T-helper 17 cell (primary cell): ENCODE measurements around the gene TSNAXIP1. TPM values are rescaled to one million over a fixed set of nuclear protein-coding genes. Genes with fewer than 3 reads are reported as not detected.

ENCODE experiments used
- ATAC-seq: fragments of 150-1000 bp; cut with Tn5 transposase; 2 replicates; pipeline ENCODE4 v1.10.0; 2021; ENCODE audit warnings: mild to moderate bottlenecking, moderate library complexity
- DNase-seq, 3 donors: peaks; one replicate each; pipeline versions ENCODE4 v3.0.0 to v3.0.0-alpha.2; 2020 to 2021
- H3K9me3 ChIP-seq: one replicate; pipeline ENCODE4 v1.7.0; 2013; ENCODE audit warnings: low read length, mild to moderate bottlenecking; ENCODE audit not compliant: control insufficient read depth, poor library complexity, severe bottlenecking
- H3K27ac Mint-ChIP-seq: one replicate; pipeline ENCODE4 v1.8.0; 2022; ENCODE audit warnings: mild to moderate bottlenecking, moderate library complexity, mixed read lengths
- H3K27me3 Mint-ChIP-seq: one replicate; pipeline ENCODE4 v1.8.0; 2022; ENCODE audit warnings: mixed read lengths
- H3K36me3 Mint-ChIP-seq: one replicate; pipeline ENCODE4 v1.8.0; 2022; ENCODE audit warnings: low read depth, mixed read lengths
- H3K4me1 Mint-ChIP-seq: one replicate; pipeline ENCODE4 v1.8.0; 2022; ENCODE audit warnings: mild to moderate bottlenecking, mixed read lengths
- H3K4me3 Mint-ChIP-seq: one replicate; pipeline ENCODE4 v1.8.0; 2022; ENCODE audit warnings: mild to moderate bottlenecking, moderate library complexity, mixed read lengths
- total RNA-seq, 4 donors: library from RNA in 2 of 4; stranded (reverse) in 2 of 4; gene quantifications; one replicate each; pipeline ENCODE4 v1.2.3 and lab custom pipeline; 2022 to 2026

The TSNAXIP1 gene
- total RNA-seq, 2 donors from 2014 or later: 0.62 to 0.63 TPM

- Mint-ChIP-seq H3K36me3 (no peaks in the 10 kb centered on the region), H3K4me1 (peaks cover 44% of the 10 kb centered on the region), H3K27me3 (no peaks in the 10 kb centered on the region), H3K4me3 (peak overlapping the region; percentile 92), H3K27ac (peak overlapping the region; percentile 95)
- DNase-seq: no peak
- ATAC-seq: no peak
- no peaks in the 10 kb centered on the region for H3K9me3 ChIP-seq
Observed at GRCh38 chr16:67846063-67846319, 39.3 kb downstream of the TSNAXIP1 start.

GRCh38 chr16:67846320-67847063 lies 39.8 kb downstream of the TSNAXIP1 start, which contains the start of gene NUTF2:
Gene NUTF2, plus strand, starts transcription at chr16:67846933. Its CDS starts 18,198 bp downstream, at chr16:67865131.
- H3K9me3 ChIP-seq: no peaks in the 10 kb centered on the region
- Mint-ChIP-seq H3K27me3 (no peaks in the 10 kb centered on the region), H3K4me3 (peak within 1 kb of the TSS; percentile 92), H3K4me1 (peaks cover 44% of the 10 kb centered on the region), H3K27ac (peak within 1 kb of the TSS; percentile 95), H3K36me3 (no peaks in the 10 kb centered on the region)
- ATAC-seq: peak; percentile 74
- peak; percentile 90 to 95 (median 91) for DNase-seq

- H3K36me3 Mint-ChIP-seq: no peaks in the 10 kb centered on the region
- peak; percentile 57 for ATAC-seq
- H3K4me1 Mint-ChIP-seq: peaks cover 40% of the 10 kb centered on the region
- no peaks in the 10 kb centered on the region for H3K27me3 Mint-ChIP-seq
- H3K9me3 ChIP-seq: no peaks in the 10 kb centered on the region
- peak within 1 kb of the TSS; percentile 95 for H3K27ac Mint-ChIP-seq
- peak within 1 kb of the TSS; percentile 92 for H3K4me3 Mint-ChIP-seq
- DNase-seq: peak in 1 of 3 donors; percentile 53
Observed at GRCh38 chr16:67847064-67847861, 40.6 kb downstream of the TSNAXIP1 start, which contains the start of gene CENPT. Gene CENPT, minus strand, starts transcription at chr16:67847693. Its CDS starts 13,834 bp downstream, at chr16:67833859.

GRCh38 chr16:67848118-67848517 lies 41.4 kb downstream of the TSNAXIP1 start:
- no peak for ATAC-seq
- no peaks in the 10 kb centered on the region for H3K27me3 Mint-ChIP-seq
- H3K36me3 Mint-ChIP-seq: no peaks in the 10 kb centered on the region
- peak overlapping the region; percentile 95 for H3K27ac Mint-ChIP-seq
- DNase-seq: no peak
- no peaks in the 10 kb centered on the region for H3K9me3 ChIP-seq
- peak overlapping the region; percentile 92 for H3K4me3 Mint-ChIP-seq
- H3K4me1 Mint-ChIP-seq: peaks cover 34% of the 10 kb centered on the region

DNA sequence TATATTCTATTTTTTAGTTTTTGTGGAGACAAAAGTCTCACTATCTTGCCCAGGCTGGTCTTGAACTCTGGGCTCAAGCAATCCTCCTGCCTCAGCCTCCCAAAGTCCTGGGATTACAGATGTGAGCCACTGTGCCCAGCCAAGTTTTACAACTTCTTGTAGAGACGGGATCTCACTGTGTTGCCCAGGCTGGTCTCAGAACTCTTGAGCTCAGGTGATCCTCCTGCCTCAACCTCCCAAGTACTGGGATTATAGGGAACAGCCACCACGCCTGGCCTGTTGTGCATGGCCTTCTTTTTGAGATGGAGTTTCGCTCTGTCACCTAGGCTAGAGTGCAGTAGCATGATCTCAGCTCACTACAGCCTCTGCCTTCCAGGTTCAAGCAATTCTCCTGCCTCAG lies 47.0 kb downstream of the TSNAXIP1 start:
- Mint-ChIP-seq H3K27ac (peak overlapping the region; percentile 86), H3K36me3 (no peaks in the 10 kb centered on the region), H3K4me1 (peaks cover 36% of the 10 kb centered on the region), H3K4me3 (no peak overlapping the region), H3K27me3 (no peaks in the 10 kb centered on the region)
- no peak for ATAC-seq
- no peak for DNase-seq
- H3K9me3 ChIP-seq: no peaks in the 10 kb centered on the region

DNA sequence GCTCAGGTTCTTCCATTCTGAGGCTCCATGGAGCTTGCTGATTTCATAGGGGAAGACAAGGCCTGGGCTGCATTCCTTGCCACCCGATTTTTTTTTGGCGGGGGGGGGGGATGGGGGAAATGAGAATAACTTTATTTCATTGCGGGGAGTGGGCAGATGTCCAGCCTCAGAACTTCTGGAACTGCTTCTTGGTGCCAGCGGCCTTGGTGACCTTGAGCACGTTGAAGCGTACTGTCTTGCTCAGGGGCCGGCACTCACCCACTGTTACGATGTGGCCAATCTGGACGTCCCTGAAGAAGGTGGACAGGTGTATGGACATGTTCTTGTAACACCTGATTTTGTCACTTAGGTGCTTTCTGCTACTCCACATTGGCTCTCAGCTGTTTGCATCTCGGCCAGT lies 49.1 kb downstream of the TSNAXIP1 start:
- Mint-ChIP-seq H3K27ac (peak overlapping the region; percentile 92), H3K4me1 (peaks cover 31% of the 10 kb centered on the region)

DNA sequence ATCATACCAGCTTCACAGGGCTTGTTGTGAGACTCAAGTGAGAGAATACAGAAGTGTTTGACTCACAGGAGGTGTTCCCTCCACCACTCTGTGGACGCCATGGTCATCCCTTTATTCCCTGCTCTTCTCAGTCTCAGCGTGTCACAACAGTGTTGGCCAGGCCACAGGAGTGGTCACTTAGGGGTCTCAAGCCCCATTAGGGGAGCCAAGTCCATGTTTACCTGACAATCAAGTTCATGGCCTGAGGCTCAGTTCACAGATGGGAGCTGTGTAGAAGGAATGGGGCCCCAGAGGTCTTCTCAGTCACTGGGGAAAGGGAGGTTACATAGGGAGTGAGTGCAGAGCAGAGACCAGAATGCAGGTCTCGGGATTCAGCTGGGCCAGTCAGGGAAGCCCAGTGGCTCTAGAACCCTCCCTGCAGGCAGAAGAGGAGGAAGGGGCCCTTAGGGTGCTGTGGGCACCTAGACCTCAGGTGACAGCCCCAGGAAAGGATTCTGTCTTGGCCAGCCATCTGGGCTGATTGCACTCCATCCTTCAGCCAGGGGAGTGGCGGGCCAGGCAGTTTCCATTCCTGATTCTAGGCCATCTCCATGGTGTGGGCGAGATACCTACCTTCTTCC lies 50.3 kb downstream of the TSNAXIP1 start:
- Mint-ChIP-seq H3K4me3 (no peak overlapping the region), H3K4me1 (peaks cover 32% of the 10 kb centered on the region), H3K36me3 (no peaks in the 10 kb centered on the region), H3K27me3 (no peaks in the 10 kb centered on the region), H3K27ac (peak overlapping the region; percentile 92)
- no peak for ATAC-seq
- DNase-seq: no peak
- H3K9me3 ChIP-seq: no peaks in the 10 kb centered on the region

More for the DNA sequence above, 49.1 kb downstream of the TSNAXIP1 start:
- ATAC-seq (no peak), DNase-seq (no peak)
- Mint-ChIP-seq H3K4me3 (no peak overlapping the region), H3K36me3 (no peaks in the 10 kb centered on the region), H3K27me3 (no peaks in the 10 kb centered on the region)
- H3K9me3 ChIP-seq: no peaks in the 10 kb centered on the region

GRCh38 chr16:67857547-67858233 lies 51.0 kb downstream of the TSNAXIP1 start:
- Mint-ChIP-seq H3K4me3 (no peak overlapping the region), H3K27ac (peak overlapping the region; percentile 92), H3K4me1 (peaks cover 33% of the 10 kb centered on the region), H3K36me3 (no peaks in the 10 kb centered on the region), H3K27me3 (no peaks in the 10 kb centered on the region)
- no peaks in the 10 kb centered on the region for H3K9me3 ChIP-seq
- DNase-seq: peak in 1 of 3 donors; percentile 38
- peak; percentile 94 for ATAC-seq

DNA sequence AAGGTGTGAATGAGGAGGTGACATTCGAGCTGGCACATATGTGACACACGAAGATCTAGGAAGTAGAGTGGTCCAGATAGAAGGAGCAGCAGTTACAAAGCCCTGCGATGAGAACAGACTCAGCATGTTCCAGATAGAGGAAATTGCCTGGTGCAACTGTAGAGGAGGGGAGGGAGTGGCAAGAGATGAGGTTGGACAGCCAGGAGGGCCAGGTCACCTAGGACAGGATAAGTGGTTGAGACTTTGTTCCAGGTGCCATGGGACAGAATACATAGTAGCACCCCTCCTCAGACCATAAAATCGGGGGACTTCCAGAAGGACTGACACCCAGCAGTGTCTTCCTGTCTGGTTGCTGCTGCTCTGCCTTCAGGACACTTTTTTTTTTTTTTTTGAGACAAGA lies 51.8 kb downstream of the TSNAXIP1 start:
- DNase-seq (no peak), ATAC-seq (peak; percentile 16)
- no peaks in the 10 kb centered on the region for H3K9me3 ChIP-seq
- H3K36me3 Mint-ChIP-seq: no peaks in the 10 kb centered on the region
- no peaks in the 10 kb centered on the region for H3K27me3 Mint-ChIP-seq
- H3K4me3 Mint-ChIP-seq: peak overlapping the region; percentile 7
- peaks cover 33% of the 10 kb centered on the region for H3K4me1 Mint-ChIP-seq
- H3K27ac Mint-ChIP-seq: peak overlapping the region; percentile 92

- no peak for DNase-seq
Observed at GRCh38 chr16:67860589-67861398, 54.1 kb downstream of the TSNAXIP1 start.

DNA sequence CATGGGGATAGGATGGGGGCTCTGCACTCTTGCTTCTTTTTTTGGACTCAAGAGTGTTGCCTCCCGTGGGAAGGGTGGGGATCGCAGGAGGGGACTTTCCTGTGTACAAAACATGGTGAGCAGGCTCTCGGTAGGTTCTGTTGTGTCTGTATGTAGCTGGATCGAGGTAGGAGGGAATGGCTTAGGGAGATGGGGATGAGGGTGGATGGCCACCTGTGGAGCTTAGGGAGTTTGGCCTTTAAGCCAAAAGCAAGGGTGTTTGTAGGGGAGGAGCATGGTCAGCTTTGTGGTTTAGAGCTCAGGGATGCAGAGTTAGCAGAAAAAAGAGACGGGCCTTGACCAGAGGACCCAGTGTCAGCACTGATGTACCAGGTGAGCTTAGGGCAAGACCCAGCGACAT lies 55.2 kb downstream of the TSNAXIP1 start:
- no peak overlapping the region for H3K4me3 Mint-ChIP-seq
- no peaks in the 10 kb centered on the region for H3K36me3 Mint-ChIP-seq
- ATAC-seq (no peak), DNase-seq (no peak)
- peak overlapping the region; percentile 84 for H3K27ac Mint-ChIP-seq
- H3K9me3 ChIP-seq: no peaks in the 10 kb centered on the region
- peaks cover 23% of the 10 kb centered on the region for H3K4me1 Mint-ChIP-seq
- no peaks in the 10 kb centered on the region for H3K27me3 Mint-ChIP-seq

More at GRCh38 chr16:67860589-67861398, 54.1 kb downstream of the TSNAXIP1 start:
- no peaks in the 10 kb centered on the region for H3K9me3 ChIP-seq
- no peak overlapping the region for H3K4me3 Mint-ChIP-seq
- peaks cover 27% of the 10 kb centered on the region for H3K4me1 Mint-ChIP-seq
- H3K27me3 Mint-ChIP-seq: no peaks in the 10 kb centered on the region
- no peaks in the 10 kb centered on the region for H3K36me3 Mint-ChIP-seq
- peak overlapping the region; percentile 84 for H3K27ac Mint-ChIP-seq
- no peak for ATAC-seq
